ENCODE results near the gene MARCHF10.

DNA sequence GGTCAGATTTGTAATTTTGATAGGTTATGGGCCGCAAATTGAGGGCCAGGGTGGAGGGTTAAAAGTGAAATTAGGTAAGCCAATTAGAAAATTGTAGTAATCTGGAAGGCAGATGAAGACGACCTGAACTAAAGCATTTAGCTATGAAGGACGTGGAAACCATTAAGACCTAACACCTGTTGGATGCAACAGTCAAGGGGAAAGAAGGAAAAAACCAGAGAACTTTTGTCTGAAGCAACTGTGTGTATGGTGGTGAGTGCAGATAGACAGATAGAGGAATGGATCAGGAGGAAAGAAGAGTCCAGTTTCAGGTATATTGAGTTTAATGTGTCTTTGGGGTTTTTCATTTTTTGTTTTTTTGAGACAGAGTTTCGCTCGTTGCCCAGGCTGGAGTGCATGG is 40.2 kb upstream of the MARCHF10 start:
- TF ChIP-seq CTCF (IDR thresholded peaks at IDR 0.05) (no peak), POLR2A (IDR thresholded peaks at IDR 0.05) (no peak)
